Measurements from ENCODE around the gene ENKD1. TPM values are rescaled to one million over a fixed set of nuclear protein-coding genes. Genes with fewer than 3 reads are reported as not detected.
"Not testable (repeated sequence)": the region's sequence is repeated elsewhere in the genome, so short reads cannot be mapped to it uniquely, and the experiment has no call there.

ENKD1 gene
- total RNA-seq, 2 donors from 2014 or later = 9.1 to 9.4 TPM

DNA sequence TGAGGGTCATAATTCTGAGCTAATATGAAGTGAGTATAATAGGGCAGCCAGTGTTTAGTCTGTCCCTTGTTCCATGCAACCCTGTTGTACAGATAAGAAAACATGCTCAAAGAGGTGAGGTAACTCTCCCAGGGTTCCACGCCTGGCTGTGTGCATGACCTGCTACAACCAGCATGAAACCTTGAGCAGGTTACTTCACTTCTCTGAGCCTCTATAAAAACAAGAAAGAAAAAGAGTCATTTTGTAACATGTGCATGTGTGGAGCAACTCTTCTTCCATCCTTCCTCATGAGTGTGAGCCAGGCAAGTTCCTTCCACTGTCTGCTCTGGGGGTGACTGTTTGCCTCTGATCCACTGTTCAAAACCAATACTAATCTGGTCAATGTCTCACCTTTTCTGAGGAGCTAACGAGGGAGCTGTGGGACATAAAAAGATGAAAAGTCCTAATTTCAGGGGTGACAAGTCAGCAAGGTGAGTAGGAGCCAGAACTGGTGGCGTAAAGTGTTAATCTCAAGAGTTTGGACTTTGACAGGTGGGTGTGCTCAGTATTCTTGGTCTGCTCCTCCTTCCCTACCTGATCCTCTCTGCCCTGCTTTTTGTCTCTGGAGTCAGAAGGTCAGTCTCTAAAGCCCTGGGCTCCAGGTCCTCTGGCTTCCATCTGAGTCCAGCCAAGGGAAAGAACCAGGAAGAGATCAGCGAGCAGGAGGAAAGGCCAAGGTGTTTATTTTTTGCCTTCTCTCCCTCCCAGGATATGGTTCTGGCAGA lies 31.1 kb upstream of the ENKD1 start:
- Mint-ChIP-seq H3K27ac (peak overlapping the region; percentile 14), H3K36me3 (ENCODE audit: low read depth) (peaks cover 12% of the 10 kb centered on the region), H3K4me3 (no peak overlapping the region), H3K9me3 (no peaks in the 10 kb centered on the region), H3K4me1 (no peaks in the 10 kb centered on the region), H3K27me3 (no peaks in the 10 kb centered on the region)
- ATAC-seq (replicated peaks) = no peak

DNA sequence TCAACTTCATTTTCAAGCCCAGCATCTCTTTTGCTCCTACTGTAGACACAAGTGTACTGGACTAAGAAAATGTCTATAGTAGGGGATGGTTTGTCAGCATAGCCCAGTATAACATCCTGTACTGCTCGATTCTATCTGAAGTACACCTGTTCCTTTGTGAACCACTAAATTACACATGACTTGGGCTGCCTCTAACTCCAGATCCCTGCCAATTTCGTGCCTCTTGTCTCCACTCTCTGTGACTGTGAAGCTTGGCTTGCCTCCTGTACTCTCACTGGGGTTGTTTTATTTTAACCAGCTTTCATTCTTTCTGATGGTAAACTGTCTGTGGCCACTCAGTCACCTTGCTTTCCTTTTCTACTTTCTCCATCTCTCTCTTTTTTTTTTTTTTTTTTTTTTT lies 28.1 kb upstream of the ENKD1 start:
- H3K9me3 Mint-ChIP-seq = no peaks in the 10 kb centered on the region
- H3K36me3 Mint-ChIP-seq (ENCODE audit: low read depth) = peaks cover 22% of the 10 kb centered on the region
- no peaks in the 10 kb centered on the region for H3K27me3 Mint-ChIP-seq
- ATAC-seq (replicated peaks) = no peak
- no peak overlapping the region for H3K27ac Mint-ChIP-seq
- H3K4me3 Mint-ChIP-seq = no peak overlapping the region
- peaks cover 6% of the 10 kb centered on the region for H3K4me1 Mint-ChIP-seq

DNA sequence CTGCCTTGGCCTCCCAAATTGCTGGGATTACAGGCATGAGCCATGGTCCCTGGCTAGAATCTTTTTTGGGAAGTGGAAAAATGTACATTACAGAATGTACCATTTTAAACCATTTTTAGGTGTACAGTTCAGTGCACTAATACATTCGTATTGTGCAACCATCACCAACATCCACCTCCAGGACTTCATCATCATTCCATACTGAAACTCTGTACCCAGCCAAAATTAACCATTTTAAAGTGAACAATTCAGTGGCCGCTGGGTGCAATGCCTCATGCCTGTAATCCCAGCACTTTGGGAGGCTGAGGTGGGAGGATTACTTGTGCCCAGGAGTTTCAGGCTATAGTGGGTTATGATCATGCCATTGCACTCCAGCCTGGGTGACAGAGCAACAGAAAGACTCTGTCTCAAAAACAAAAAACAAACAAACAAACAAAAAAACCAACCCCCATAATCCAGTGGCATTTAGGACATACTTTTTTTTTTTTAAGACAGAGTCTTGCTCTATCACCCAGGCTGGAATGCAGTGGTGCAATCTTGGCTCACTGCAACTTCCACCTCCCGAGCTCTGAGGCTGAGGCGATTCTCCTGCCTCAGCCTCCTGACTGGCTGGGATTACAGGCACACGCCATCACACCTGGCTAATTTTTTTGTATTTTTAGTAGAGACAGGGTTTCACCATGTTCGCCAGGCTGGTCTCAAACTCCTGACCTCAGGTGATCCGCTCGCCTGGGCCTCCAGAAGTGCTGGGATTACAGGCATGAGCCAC lies 27.2 kb upstream of the ENKD1 start:
- H3K4me3 Mint-ChIP-seq; H3K27me3 Mint-ChIP-seq; H3K9me3 Mint-ChIP-seq; H3K4me1 Mint-ChIP-seq; ATAC-seq (replicated peaks); H3K27ac Mint-ChIP-seq: not testable (repeated sequence)
- peaks cover 19% of the 10 kb centered on the region for H3K36me3 Mint-ChIP-seq (ENCODE audit: low read depth)

DNA sequence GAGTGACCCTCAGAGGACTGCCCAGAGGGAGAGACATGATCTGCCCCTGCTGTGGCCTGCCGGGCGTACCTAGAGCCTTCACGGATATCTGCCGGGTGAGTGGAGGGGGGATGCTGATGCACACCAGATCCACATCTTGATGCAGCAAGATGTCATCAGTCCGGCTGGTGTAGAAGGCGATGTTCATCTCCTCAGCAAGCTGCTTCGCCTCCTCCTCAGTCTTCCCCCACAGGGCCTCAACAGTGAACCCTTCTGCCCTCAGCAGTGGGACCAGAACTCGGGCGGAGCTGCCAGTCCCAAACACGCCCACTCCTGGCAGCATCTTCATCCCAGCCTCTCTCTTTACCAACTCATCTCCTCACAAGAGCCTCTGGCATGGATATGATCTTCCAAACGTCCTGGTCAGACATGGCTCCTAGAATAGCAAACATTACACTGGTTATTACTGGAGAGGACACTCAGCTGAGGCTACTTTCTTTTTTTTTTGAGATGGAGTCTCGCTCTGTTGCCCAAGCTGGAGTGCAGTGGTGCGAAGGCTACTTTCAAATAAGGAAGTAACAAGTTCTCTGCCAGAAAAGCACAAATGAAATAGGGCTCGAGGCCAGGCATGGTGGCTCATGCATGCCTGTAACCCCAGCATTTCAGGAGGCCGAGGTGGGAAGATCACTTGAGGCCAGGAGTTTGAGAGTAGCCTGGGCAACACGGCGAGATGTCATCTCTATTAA lies 19.0 kb upstream of the ENKD1 start:
- Mint-ChIP-seq H3K4me3 (peak overlapping the region; percentile 39), H3K4me1 (peaks cover 16% of the 10 kb centered on the region), H3K27ac (peak overlapping the region; percentile 63), H3K27me3 (no peaks in the 10 kb centered on the region), H3K36me3 (ENCODE audit: low read depth) (peaks cover 25% of the 10 kb centered on the region), H3K9me3 (no peaks in the 10 kb centered on the region)
- no peak for ATAC-seq (replicated peaks)

DNA sequence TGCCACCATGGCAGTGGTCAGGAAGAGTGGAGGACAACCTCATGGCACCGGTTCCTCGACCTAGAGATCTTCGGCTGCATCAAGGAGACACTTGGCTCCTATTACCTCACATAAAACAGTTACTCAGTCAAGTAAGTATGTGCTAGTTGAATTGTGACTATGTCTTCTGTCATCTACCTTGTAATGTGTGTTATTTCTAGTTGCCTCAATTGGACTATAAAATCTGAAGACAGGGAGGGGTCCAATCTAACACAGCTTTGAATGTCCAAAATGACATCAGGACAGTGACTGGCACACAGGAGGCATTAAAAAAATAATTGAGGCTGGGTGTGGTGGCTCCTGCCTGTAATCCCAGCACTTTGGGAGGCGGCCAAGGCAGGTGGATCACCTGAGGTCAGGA lies 17.2 kb upstream of the ENKD1 start:
- no peak for ATAC-seq (replicated peaks)
- Mint-ChIP-seq H3K4me1 (peaks cover 16% of the 10 kb centered on the region), H3K9me3 (no peaks in the 10 kb centered on the region), H3K36me3 (ENCODE audit: low read depth) (peaks cover 25% of the 10 kb centered on the region), H3K27me3 (no peaks in the 10 kb centered on the region), H3K27ac (peak overlapping the region; percentile 67), H3K4me3 (no peak overlapping the region)

DNA sequence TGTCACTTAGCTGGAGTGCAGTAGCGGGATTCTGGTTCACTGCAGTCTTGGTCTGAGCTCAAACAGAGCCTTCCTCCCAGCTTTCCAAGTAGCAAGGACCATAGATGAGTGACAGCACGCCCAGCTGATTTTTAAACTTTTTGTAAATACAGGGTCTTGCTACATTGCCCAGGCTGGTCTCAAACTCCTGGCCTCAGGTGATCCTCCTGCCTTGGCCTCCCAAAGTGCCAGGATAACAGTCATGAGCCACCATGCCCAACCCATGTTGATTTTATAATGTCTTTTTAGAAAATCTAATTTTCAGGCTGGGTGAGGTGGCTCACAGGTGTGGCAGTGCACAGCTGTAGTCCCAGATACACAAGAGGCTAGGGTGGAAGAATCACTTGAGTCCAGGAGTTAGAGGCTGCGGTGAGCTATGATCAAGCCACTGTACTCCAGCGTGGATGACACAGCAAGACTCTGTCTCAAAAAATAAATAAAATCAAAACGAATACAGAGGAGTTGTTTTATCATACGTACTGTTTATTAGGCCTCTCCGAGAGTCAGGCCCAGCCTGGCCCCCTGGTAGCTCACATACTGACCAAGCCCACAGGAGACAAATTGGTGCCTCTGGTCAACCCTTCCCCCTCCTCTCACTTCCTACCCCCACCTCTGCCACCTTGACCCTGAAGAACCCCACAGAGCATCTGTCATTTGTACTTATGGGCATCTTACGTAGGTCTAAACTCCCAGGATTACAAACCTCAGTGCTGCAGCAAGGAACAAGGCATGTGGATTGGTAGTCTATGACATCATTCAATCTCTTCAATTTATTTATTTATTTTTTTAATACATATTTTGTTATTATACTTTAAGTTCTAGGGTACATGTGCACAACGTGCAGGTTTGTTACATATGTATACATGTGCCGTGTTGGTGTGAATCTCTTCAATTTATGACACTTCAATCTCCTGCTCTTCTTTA lies 13.7 kb upstream of the ENKD1 start:
- peaks cover 6% of the 10 kb centered on the region for H3K4me1 Mint-ChIP-seq
- H3K9me3 Mint-ChIP-seq = no peaks in the 10 kb centered on the region
- no peak for ATAC-seq (replicated peaks)
- no peaks in the 10 kb centered on the region for H3K27me3 Mint-ChIP-seq
- peaks cover 20% of the 10 kb centered on the region for H3K36me3 Mint-ChIP-seq (ENCODE audit: low read depth)
- no peak overlapping the region for H3K4me3 Mint-ChIP-seq
- no peak overlapping the region for H3K27ac Mint-ChIP-seq

DNA sequence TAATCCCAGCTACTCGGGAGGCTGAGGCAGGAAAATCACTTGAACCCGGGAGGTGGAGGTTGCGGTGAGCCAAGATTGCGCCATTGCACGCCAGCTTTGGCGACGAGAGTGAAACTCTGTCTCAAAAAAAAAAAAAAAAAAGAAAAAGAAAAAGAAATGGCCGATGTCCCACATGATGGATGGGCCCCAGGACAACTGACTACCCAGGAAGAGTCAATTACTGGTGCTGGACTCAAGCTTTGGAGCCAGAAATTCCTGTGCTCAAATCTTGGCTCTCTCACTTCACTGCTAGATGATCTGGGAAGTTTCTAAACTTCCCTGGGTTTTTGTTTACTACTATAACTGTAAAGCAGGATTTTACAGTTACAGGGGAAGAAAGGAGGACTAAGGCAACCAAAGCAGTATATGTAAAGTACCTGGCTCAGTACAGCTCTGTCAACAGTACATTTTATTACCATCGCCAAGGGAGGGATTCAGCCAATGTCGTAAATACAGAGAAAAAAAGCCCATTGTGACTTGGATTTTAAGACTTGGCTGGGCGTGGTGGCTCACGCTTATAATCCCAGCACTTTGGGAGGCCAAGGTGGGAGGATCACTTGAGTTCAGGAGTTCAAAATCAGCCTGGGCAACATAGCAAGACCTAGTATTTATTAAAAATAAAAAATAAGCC lies 11.9 kb upstream of the ENKD1 start:
- Mint-ChIP-seq H3K27ac (peak overlapping the region; percentile 17), H3K36me3 (ENCODE audit: low read depth) (peaks cover 12% of the 10 kb centered on the region), H3K4me1 (peaks cover 1% of the 10 kb centered on the region), H3K9me3 (no peaks in the 10 kb centered on the region), H3K27me3 (no peaks in the 10 kb centered on the region), H3K4me3 (no peak overlapping the region)
- no peak for ATAC-seq (replicated peaks)

DNA sequence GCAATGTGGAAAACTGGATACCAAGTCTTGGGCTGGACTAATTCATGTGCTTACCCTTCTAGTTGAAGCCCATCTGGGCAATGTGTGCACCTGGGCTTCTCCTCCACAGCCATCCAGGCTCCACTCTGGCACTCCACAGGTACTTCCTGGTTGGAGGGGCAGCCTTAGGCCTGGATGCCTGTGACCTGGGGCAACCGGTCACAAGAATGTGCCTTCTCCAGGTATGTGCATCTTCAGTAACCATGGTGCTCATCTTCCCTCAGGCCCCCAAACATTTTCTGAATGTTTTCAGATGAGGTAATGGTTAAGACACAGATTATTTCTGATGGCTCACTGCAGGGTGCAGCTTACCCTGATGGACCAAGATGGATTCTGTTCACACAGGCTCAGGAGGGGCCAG lies 11.2 kb upstream of the ENKD1 start:
- no peaks in the 10 kb centered on the region for H3K27me3 Mint-ChIP-seq
- H3K4me1 Mint-ChIP-seq = no peaks in the 10 kb centered on the region
- peak overlapping the region; percentile 17 for H3K27ac Mint-ChIP-seq
- ATAC-seq (replicated peaks) = no peak
- H3K9me3 Mint-ChIP-seq = no peaks in the 10 kb centered on the region
- H3K36me3 Mint-ChIP-seq (ENCODE audit: low read depth) = peaks cover 5% of the 10 kb centered on the region
- no peak overlapping the region for H3K4me3 Mint-ChIP-seq

DNA sequence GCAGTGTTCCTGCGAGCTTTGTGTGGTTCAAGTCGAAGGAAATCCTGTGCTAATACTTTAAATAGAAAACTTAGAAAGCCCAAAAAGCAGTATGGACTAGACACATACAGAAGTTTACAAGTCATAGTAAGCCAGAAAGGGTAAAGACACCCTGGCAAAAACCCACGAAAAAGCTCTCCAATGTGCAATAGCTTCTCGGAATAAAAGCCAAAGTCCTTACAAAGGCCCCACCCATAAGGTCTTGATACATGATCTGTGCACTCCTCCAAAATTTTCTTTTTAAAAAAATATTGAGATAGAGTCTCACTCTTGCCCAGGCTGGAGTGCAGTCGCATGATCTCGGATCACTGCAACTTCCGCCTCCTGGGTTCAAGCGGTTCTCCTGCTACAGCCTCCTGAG lies 10.4 kb upstream of the ENKD1 start:
- ATAC-seq (replicated peaks) = no peak
- H3K27ac Mint-ChIP-seq = no peak overlapping the region
- H3K36me3 Mint-ChIP-seq (ENCODE audit: low read depth) = no peaks in the 10 kb centered on the region
- H3K4me1 Mint-ChIP-seq = no peaks in the 10 kb centered on the region
- no peaks in the 10 kb centered on the region for H3K27me3 Mint-ChIP-seq
- H3K4me3 Mint-ChIP-seq = no peak overlapping the region
- H3K9me3 Mint-ChIP-seq = no peaks in the 10 kb centered on the region

DNA sequence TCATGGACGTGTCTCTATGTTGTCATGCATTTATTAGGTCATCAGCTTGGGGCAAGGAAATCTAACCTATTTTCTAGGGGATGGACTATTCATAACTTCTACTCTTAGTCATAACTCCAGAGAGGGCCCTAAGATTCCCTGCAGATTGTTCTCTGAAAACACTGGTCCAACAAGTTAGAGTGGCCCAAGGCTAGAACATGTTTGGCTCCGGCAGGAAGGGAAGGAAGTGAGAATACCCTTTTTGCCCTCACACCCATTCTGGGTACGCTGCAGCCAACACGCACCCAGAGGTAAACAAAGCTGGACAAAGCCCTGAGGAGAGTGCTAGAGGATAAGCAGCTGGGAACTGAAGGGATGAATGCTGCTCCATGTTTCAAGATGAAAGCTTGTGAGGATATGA lies 10.0 kb upstream of the ENKD1 start:
- no peaks in the 10 kb centered on the region for H3K9me3 Mint-ChIP-seq
- no peak overlapping the region for H3K4me3 Mint-ChIP-seq
- H3K27ac Mint-ChIP-seq = no peak overlapping the region
- no peaks in the 10 kb centered on the region for H3K36me3 Mint-ChIP-seq (ENCODE audit: low read depth)
- no peak for ATAC-seq (replicated peaks)
- no peaks in the 10 kb centered on the region for H3K4me1 Mint-ChIP-seq
- no peaks in the 10 kb centered on the region for H3K27me3 Mint-ChIP-seq

DNA sequence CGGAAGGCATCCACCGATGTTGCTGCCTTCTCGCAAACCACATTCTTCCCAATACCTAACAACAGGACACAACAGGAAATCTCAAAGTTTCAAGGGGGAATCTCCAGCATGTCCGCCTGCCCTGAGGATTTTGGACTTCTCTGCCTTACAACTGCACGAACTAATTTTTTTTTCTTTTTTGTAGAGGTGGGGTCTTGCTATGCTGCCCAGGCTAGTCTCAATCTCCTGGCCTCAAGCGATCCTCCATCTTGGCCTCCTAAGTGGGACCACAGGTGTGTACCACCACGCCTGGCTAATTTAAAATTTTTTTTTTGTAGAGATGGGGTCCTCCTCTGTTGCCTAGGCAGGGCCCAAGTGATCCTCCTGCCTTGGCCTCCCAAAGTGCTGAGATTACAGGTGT lies 9.4 kb upstream of the ENKD1 start:
- no peaks in the 10 kb centered on the region for H3K27me3 Mint-ChIP-seq
- no peak overlapping the region for H3K4me3 Mint-ChIP-seq
- ATAC-seq (replicated peaks) = no peak
- no peak overlapping the region for H3K27ac Mint-ChIP-seq
- H3K36me3 Mint-ChIP-seq (ENCODE audit: low read depth) = no peaks in the 10 kb centered on the region
- H3K9me3 Mint-ChIP-seq = no peaks in the 10 kb centered on the region
- H3K4me1 Mint-ChIP-seq = no peaks in the 10 kb centered on the region

DNA sequence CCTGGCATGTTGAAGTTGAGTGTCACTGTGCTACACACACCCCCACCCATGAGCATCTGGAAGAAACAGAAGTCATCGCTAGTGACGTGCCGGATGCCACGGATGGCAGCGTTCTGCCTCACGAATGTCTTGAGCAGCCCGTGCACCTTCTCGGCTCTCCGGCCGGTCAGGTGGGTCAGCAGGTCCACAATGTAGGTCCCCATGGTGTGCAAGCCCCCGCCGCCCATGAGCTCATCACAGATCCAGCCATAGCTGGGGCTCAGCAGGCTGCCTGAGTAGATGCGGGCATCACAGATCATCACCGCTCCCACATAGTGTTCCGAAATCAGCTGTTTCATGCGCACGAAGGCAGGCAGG lies 9.0 kb upstream of the ENKD1 start:
- no peaks in the 10 kb centered on the region for H3K27me3 Mint-ChIP-seq
- H3K9me3 Mint-ChIP-seq = no peaks in the 10 kb centered on the region
- no peak for ATAC-seq (replicated peaks)
- H3K4me1 Mint-ChIP-seq = no peaks in the 10 kb centered on the region
- no peaks in the 10 kb centered on the region for H3K36me3 Mint-ChIP-seq (ENCODE audit: low read depth)
- no peak overlapping the region for H3K27ac Mint-ChIP-seq
- no peak overlapping the region for H3K4me3 Mint-ChIP-seq

DNA sequence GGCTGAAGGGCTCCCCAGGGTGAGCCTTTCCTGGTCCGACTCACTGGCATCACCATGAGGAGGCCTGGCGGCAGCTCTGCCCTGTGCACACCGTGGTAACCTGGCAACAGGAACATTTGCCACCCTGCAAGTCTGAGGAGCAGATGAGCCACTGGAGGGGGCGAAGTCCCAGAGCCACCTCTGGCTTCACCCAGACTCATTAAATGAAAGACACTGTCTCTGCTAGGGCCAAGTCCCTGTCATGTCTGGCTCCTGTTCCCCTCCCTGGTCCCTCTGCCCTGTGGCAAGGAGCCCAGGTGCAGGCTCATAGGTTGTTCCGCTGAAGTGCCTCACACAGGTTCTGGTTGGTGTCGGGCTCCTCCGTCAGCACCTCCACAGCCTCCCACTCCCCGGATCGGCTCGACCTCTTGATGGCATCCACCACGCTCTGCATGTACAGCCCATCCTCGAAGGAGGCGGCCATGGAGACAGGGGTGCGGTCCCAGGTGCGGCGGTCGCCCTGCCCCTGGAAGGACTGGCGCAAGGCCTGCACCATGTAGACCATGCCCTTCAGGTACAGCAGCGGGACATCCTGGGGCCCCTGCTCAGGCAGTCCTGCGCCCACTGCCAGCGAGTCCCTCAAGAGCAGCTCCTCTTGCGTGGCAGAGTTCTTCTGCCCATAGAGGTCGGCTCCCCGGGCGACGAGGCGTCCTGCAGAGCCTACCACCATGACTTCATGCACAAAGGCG lies 8.5 kb upstream of the ENKD1 start:
- no peak for ATAC-seq (replicated peaks)
- no peaks in the 10 kb centered on the region for H3K9me3 Mint-ChIP-seq
- H3K4me3 Mint-ChIP-seq = no peak overlapping the region
- no peaks in the 10 kb centered on the region for H3K27me3 Mint-ChIP-seq
- H3K27ac Mint-ChIP-seq = peak overlapping the region; percentile 75
- peaks cover under 1% of the 10 kb centered on the region for H3K4me1 Mint-ChIP-seq
- H3K36me3 Mint-ChIP-seq (ENCODE audit: low read depth) = no peaks in the 10 kb centered on the region
